Erythroblast (primary cell): Measurements from ENCODE around the gene CLASP1.
A peak's percentile ranks its signal among the peaks of the same experiment; 100 is the strongest.

Experiments used
- DNase-seq, 2 experiments: peaks; one replicate each; lab custom pipeline; 2025; lab: John Stamatoyannopoulos, UW
- GATA1 ChIP-seq: IDR thresholded peaks from 2 replicates; pipeline ENCODE4 v1.6.1; 2011; ENCODE audit warnings: low read depth, mild to moderate bottlenecking, control low read depth, low read length, moderate library complexity
- POLR2A ChIP-seq: IDR thresholded peaks from 2 replicates; pipeline ENCODE4 v1.6.1; 2011; ENCODE audit warnings: mild to moderate bottlenecking, low read length

The CLASP1 gene

GRCh38 chr2:121360566-121361300 lies 288.5 kb downstream of the CLASP1 start:
- no peak for TF ChIP-seq GATA1
- TF ChIP-seq POLR2A = no peak
- no peak for DNase-seq

GRCh38 chr2:121359716-121360565 lies 289.3 kb downstream of the CLASP1 start:
- TF ChIP-seq POLR2A (no peak), GATA1 (no peak)
- no peak for DNase-seq

GRCh38 chr2:121359170-121359569 lies 290.1 kb downstream of the CLASP1 start:
- TF ChIP-seq POLR2A (no peak), GATA1 (no peak)
- no peak for DNase-seq

- no peak for DNase-seq
- TF ChIP-seq GATA1 = no peak
- TF ChIP-seq POLR2A = no peak
Observed at GRCh38 chr2:121358291-121358690, 291.0 kb downstream of the CLASP1 start.

GRCh38 chr2:121356058-121356640 lies 293.1 kb downstream of the CLASP1 start:
- TF ChIP-seq POLR2A = no peak
- TF ChIP-seq GATA1 = no peak
- DNase-seq = peak; percentile 66 to 75

GRCh38 chr2:121355488-121355887 lies 293.8 kb downstream of the CLASP1 start:
- no peak for DNase-seq
- TF ChIP-seq POLR2A (no peak), GATA1 (no peak)

GRCh38 chr2:121351521-121352318 lies 297.5 kb downstream of the CLASP1 start:
- TF ChIP-seq GATA1 = no peak
- no peak for TF ChIP-seq POLR2A
- DNase-seq = no peak

DNA sequence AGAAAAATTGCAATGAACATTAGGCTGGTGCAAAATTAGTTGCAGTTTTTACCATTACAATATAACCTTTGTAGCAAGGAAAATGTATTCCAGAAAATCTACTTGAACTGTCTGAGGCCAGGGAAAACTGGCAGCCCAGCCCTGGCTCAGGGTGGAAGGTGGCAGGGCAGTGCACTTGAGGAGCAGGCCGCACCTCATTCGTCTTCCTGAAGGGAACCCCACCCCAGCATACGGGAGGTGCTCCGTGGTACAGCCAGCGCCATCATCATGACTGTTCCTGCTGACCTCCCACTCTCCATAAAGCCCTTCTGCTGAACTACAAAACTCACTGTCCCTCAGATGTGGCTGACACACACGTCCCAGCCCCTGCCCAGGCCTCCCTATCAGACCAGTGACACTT lies 298.4 kb downstream of the CLASP1 start:
- no peak for DNase-seq
- no peak for TF ChIP-seq POLR2A
- TF ChIP-seq GATA1 = no peak

DNA sequence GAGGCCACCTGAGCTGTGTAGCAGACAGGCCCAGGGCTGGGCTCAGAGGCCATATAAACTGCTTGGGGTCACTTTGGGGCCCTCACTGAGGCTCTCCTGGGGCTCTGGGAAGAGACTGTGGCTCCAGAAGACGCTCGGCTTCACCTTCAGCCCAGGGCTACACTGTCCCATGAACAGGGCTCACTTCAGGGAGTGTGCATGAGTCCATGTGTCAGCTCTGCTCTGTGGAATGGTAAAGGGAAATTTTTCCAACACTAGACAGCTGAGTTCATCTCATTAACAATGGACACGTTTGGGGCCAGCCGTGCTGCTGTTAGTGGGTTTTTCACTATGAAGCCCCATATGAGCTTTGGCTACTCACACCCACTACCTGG lies 298.9 kb downstream of the CLASP1 start:
- TF ChIP-seq GATA1 (no peak), POLR2A (no peak)

GRCh38 chr2:121349721-121350401 lies 299.4 kb downstream of the CLASP1 start:
- no peak for DNase-seq

More for the DNA sequence above, 298.9 kb downstream of the CLASP1 start:
- DNase-seq = no peak

DNA sequence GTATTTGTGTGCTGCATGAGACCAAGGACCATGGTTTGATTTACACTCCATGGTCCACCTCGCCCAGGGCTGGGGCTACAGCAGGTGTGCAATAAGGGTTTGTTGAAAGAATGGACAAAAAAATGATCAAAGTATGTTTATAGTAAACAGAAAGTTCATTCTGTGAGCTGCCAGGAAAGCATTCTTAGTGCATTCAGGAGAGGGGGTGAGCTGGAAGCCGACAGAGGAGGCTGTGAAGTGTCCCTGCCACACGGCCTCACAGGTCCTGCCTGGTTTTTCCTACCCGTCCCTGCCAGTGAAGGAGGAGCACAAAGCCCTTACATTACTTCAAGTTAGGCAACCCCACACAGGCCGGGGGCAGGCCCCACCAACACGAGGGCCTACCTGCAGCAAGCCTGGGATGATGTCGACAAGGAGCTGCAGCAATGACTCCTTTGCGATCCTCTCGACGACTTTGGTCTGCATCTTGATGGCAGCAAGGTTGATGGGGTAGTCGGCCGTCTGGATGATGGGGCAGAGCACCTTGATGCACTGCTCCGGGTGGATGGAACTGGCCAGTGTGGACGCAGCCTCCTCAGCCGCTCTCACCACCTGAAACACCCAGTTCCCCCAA lies 301.0 kb downstream of the CLASP1 start:
- TF ChIP-seq GATA1 = no peak
- TF ChIP-seq POLR2A = no peak
- DNase-seq = no peak

More at GRCh38 chr2:121349721-121350401, 299.4 kb downstream of the CLASP1 start:
- TF ChIP-seq GATA1 = no peak

GRCh38 chr2:121346859-121347258 lies 302.4 kb downstream of the CLASP1 start:
- no peak for TF ChIP-seq POLR2A
- no peak for TF ChIP-seq GATA1
- no peak for DNase-seq
